Heart left ventricle (tissue), 13 donors: ENCODE data around the gene APMAP.

ENCODE experiments used
- POLR2A ChIP-seq, 2 donors: fragments of 450-650 bp; IDR thresholded peaks; one replicate each; pipeline ENCODE4 v1.6.1; 2017; ENCODE audit warnings: antibody characterized with exemption in 2 of 2, mild to moderate bottlenecking in 2 of 2, moderate library complexity in 2 of 2
- TF ChIP-seq, protein P1 (sequence below), 12 donors: fragments of 200-600 bp; sonication (generic) in 4 of 12; IDR thresholded peaks; one replicate each; pipeline versions ENCODE4 v1.5.0 to v1.8.0; 2018 to 2022; ENCODE audit warnings: antibody characterized with exemption in 12 of 12, mild to moderate bottlenecking in 5 of 12
- donor health status: ischemic (EF 13 %, LVEDD 7.1; RV severe dilation, severe dysfunction).
- donor health status: DM: no; HTN: yes; CAD: no.
- donor health status: DM: no; HTN: no; CAD: no.
- donor health status: ischemic (EF 25% LVEDD 6.9; RV normal size, moderate dysfunction).
- donor health status: ischemic (EF 25% LVEDD 5.7; RV mildly dilated, moderate dysfunction).
- donor health status: ischemic (EF 35%, LVEDD 5.7; RV mildly dilated, moderate dysfunction).
- donor health status: nonischemic (EF 11% LVEDD 7.7; RV severe dilation, severe dysfunction).
- donor health status: DM: yes; HTN: yes; CAD: no.
- donor health status: PGD.
- donor health status: ischemic (EF 29% LVEDD 5.4; RV normal size, mild dysfunction).
- donor health status: nonischemic (EF 23%, LVEDD 6.1; RV moderate dilation, normal function).

DNA sequence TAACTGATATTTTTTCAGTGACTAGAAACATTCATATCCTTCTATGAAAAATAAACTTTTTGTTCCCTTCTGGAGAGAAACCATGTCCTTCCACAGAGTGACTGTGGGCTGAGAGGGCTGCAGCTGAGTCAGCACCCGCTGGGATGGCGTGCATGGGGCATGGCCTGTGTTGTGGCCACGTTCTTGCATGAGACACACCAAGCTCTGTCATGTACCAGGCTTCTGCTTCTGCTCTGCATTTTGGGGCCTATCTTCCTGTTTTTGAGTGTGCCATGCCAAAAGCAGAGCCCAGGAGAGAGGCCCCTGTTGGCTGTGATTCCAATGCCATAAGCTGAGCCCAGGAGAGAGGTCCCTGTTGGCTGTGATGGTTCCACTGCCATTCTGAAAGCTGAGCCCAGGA lies 10.8 kb downstream of the APMAP start:
- TF ChIP-seq POLR2A (IDR thresholded peaks at IDR 0.05): no peak
- TF ChIP-seq, protein P1, sequence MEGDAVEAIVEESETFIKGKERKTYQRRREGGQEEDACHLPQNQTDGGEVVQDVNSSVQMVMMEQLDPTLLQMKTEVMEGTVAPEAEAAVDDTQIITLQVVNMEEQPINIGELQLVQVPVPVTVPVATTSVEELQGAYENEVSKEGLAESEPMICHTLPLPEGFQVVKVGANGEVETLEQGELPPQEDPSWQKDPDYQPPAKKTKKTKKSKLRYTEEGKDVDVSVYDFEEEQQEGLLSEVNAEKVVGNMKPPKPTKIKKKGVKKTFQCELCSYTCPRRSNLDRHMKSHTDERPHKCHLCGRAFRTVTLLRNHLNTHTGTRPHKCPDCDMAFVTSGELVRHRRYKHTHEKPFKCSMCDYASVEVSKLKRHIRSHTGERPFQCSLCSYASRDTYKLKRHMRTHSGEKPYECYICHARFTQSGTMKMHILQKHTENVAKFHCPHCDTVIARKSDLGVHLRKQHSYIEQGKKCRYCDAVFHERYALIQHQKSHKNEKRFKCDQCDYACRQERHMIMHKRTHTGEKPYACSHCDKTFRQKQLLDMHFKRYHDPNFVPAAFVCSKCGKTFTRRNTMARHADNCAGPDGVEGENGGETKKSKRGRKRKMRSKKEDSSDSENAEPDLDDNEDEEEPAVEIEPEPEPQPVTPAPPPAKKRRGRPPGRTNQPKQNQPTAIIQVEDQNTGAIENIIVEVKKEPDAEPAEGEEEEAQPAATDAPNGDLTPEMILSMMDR (IDR thresholded peaks at IDR 0.05): no peak
